HUES48 (cell line): ENCODE results near the gene RPL27A.

Experiments
- H3K27ac ChIP-seq: one replicate; pipeline ENCODE4 v1.7.0; 2013; ENCODE audit warnings: low read depth, low read length, inconsistent platforms
- H3K27me3 ChIP-seq: 2 replicates; pipeline ENCODE4 v1.6.1; 2013; ENCODE audit warnings: mild to moderate bottlenecking, low read length; ENCODE audit not compliant: control insufficient read depth, insufficient read depth
- H3K36me3 ChIP-seq: 2 replicates; pipeline ENCODE4 v1.6.1; 2013; ENCODE audit warnings: low read length; ENCODE audit not compliant: control insufficient read depth, insufficient read depth
- H3K4me1 ChIP-seq: 2 replicates; pipeline ENCODE4 v1.6.1; 2013; ENCODE audit warnings: mild to moderate bottlenecking, low read length; ENCODE audit not compliant: control insufficient read depth, insufficient read depth
- H3K4me3 ChIP-seq: 2 replicates; pipeline ENCODE4 v1.5.1; 2013; ENCODE audit warnings: mild to moderate bottlenecking, low read depth, low read length
- H3K9ac ChIP-seq: 2 replicates; pipeline ENCODE4 v1.6.1; 2013; ENCODE audit warnings: mild to moderate bottlenecking, low read depth, low read length, moderate library complexity
- H3K9me3 ChIP-seq: 2 replicates; pipeline ENCODE4 v1.6.1; 2013; ENCODE audit warnings: low read length; ENCODE audit not compliant: control insufficient read depth, insufficient read depth

The RPL27A gene

DNA sequence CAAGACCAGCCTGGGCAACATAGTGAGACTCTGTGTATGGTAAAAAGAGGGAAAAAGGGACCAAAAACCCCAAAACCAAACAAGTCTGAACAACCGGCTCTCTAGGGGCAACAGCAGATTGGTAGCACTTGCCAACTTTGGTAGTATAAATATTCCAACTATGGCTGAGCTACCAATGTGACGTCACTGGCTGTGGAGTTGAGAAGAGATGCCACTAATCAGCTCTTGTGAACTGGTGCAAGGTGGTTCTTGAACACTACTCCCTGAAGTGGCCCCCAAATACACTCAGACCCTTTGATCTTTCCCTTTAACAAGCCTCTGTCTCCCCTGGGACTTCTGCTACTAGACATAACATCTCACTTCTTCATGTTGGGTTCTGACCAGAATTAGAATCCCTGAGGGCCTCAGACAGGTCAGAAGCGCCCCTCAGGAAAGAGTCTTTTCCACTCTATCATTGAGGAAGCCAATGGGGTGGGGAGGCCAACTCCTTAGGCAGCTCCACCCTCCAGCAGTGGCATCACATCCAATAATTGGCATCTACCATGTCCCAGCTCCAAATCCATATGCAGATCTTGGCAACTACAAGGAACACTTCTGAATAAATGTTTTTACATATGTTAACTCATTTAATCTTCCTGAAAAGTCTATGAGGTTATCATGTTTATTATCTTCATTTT lies 49.2 kb downstream of the RPL27A start:
- Histone ChIP-seq H3K4me1 (peaks cover 4% of the 10 kb centered on the region; the same call in 1 of the 2 replicates), H3K36me3 (no peaks in the 10 kb centered on the region), H3K27ac (no peak overlapping the region), H3K4me3 (no peak overlapping the region), H3K9ac (no peak overlapping the region), H3K9me3 (no peaks in the 10 kb centered on the region), H3K27me3 (no peaks in the 10 kb centered on the region)

- Histone ChIP-seq H3K4me1 (peaks cover 4% of the 10 kb centered on the region; the same call in 1 of the 2 replicates), H3K27ac (no peak overlapping the region), H3K27me3 (no peaks in the 10 kb centered on the region), H3K9ac (no peak overlapping the region), H3K4me3 (no peak overlapping the region), H3K9me3 (no peaks in the 10 kb centered on the region), H3K36me3 (no peaks in the 10 kb centered on the region)
Measured at GRCh38 chr11:8732324-8732670, 49.7 kb downstream of the RPL27A start.

- H3K36me3 ChIP-seq: no peaks in the 10 kb centered on the region
- H3K27me3 ChIP-seq: no peaks in the 10 kb centered on the region
- no peak overlapping the region for H3K4me3 ChIP-seq
- H3K4me1 ChIP-seq: peaks cover 4% of the 10 kb centered on the region; the same call in 1 of the 2 replicates
- H3K27ac ChIP-seq: peak overlapping the region; percentile 31
- H3K9ac ChIP-seq: no peak overlapping the region
- H3K9me3 ChIP-seq: no peaks in the 10 kb centered on the region
Measured at GRCh38 chr11:8732748-8733241, 50.2 kb downstream of the RPL27A start.

- H3K4me1 ChIP-seq: peaks cover 4% of the 10 kb centered on the region; the same call in 1 of the 2 replicates
- no peak overlapping the region for H3K4me3 ChIP-seq
- no peaks in the 10 kb centered on the region for H3K36me3 ChIP-seq
- no peak overlapping the region for H3K9ac ChIP-seq
- no peaks in the 10 kb centered on the region for H3K9me3 ChIP-seq
- no peaks in the 10 kb centered on the region for H3K27me3 ChIP-seq
- no peak overlapping the region for H3K27ac ChIP-seq
Measured at GRCh38 chr11:8733852-8734251, 51.3 kb downstream of the RPL27A start.

DNA sequence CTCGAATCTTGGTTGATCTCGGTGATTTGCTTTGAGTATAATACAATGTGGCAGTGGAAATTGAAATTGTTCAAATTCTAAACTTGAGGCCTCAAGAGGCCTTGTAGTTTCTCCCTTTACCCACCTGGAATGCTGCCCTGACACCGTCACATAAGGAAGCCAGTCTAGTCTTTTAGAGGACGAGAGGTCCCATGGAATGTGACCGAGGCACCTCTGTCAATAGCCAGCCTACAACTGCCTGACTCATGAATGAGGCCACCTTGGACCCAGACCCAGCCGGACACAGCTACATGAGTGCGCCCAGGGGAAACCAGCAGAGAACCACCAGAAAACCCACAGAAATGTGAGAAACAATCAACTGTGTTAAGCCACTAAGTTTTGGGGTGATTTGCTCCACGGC lies 52.5 kb downstream of the RPL27A start:
- Histone ChIP-seq H3K27ac (no peak overlapping the region), H3K4me3 (no peak overlapping the region), H3K36me3 (no peaks in the 10 kb centered on the region), H3K9ac (no peak overlapping the region), H3K27me3 (no peaks in the 10 kb centered on the region), H3K4me1 (peaks cover 4% of the 10 kb centered on the region; the same call in 1 of the 2 replicates), H3K9me3 (no peaks in the 10 kb centered on the region)

DNA sequence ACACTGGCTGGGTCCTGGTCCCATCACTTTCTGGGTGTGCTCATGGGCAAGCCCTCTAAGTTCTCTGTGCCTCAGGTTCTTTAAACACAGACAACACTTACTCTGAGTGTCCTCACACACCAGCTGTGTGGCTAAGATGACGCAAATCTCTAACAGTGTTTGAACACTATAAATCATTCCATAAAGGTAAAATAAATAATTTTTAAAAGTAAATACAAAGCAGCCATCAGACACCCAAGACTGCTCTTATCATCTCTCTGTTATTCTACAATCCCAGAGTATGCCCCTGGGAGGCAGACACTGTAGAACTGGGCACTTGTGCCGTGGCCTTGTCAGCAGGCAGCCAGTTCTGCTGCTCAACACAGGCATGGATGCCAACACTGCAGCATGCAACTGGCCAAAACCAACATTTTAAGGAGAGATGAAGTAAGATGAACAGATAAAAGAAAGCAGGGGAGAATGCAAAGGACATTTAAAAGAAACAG lies 56.8 kb downstream of the RPL27A start:
- peaks cover 4% of the 10 kb centered on the region; the same call in 1 of the 2 replicates for H3K4me1 ChIP-seq
- no peak overlapping the region for H3K9ac ChIP-seq
- no peaks in the 10 kb centered on the region for H3K27me3 ChIP-seq
- no peak overlapping the region for H3K27ac ChIP-seq
- no peaks in the 10 kb centered on the region for H3K36me3 ChIP-seq
- H3K4me3 ChIP-seq: no peak overlapping the region
- no peaks in the 10 kb centered on the region for H3K9me3 ChIP-seq
